Astrocyte (in vitro differentiated cells and primary cell): ENCODE data around the gene ZNF280D.

Source experiments
- CTCF ChIP-seq: IDR thresholded peaks from 2 replicates; pipeline ENCODE4 v1.5.1; 2011; ENCODE audit warnings: low read depth, mild to moderate bottlenecking, inconsistent platforms, low read length, moderate library complexity; ENCODE audit not compliant: insufficient read depth
- EZH2 ChIP-seq: IDR thresholded peaks from 2 replicates; pipeline ENCODE4 v1.6.1; 2012; ENCODE audit warnings: mild to moderate bottlenecking, low read length, inconsistent platforms; ENCODE audit not compliant: insufficient read depth

- TF ChIP-seq CTCF = no peak
- TF ChIP-seq EZH2 = no peak
Observed at GRCh38 chr15:56758770-56759449, 25.6 kb upstream of the ZNF280D start.
